Fibroblast of peridontal ligament (primary cell): Measurements from ENCODE around the gene B4GALNT3.

Experiments
- DNase-seq: peaks from one replicate; pipeline ENCODE4 v3.0.0-alpha.2; 2010; ENCODE audit errors: extremely low read depth

B4GALNT3 gene

GRCh38 chr12:559208-559905 lies 99.6 kb downstream of the B4GALNT3 start:
- no peak for DNase-seq

GRCh38 chr12:559906-560455 lies 100.2 kb downstream of the B4GALNT3 start:
- DNase-seq: no peak

GRCh38 chr12:560691-561390 lies 101.1 kb downstream of the B4GALNT3 start:
- no peak for DNase-seq

GRCh38 chr12:561391-561705 lies 101.6 kb downstream of the B4GALNT3 start:
- DNase-seq: no peak

GRCh38 chr12:561908-562593 lies 102.3 kb downstream of the B4GALNT3 start:
- DNase-seq: no peak

- no peak for DNase-seq
Measured at GRCh38 chr12:562634-563033, 102.9 kb downstream of the B4GALNT3 start.

GRCh38 chr12:563250-563781 lies 103.6 kb downstream of the B4GALNT3 start:
- no peak for DNase-seq

- DNase-seq: no peak
Measured at GRCh38 chr12:563787-564298, 104.1 kb downstream of the B4GALNT3 start.

GRCh38 chr12:565161-565560 lies 105.4 kb downstream of the B4GALNT3 start:
- DNase-seq: no peak

- DNase-seq: no peak
Measured at GRCh38 chr12:565589-566105, 105.9 kb downstream of the B4GALNT3 start.

- no peak for DNase-seq
Measured at GRCh38 chr12:568486-568885, 108.7 kb downstream of the B4GALNT3 start.

- DNase-seq: no peak
Measured at GRCh38 chr12:569091-569676, 109.4 kb downstream of the B4GALNT3 start.

- peak; percentile 76 for DNase-seq
Measured at GRCh38 chr12:569803-570434, 110.2 kb downstream of the B4GALNT3 start.

- DNase-seq: peak; percentile 79
Measured at GRCh38 chr12:570435-570920, 110.7 kb downstream of the B4GALNT3 start.

- peak; percentile 88 for DNase-seq
Measured at GRCh38 chr12:570921-571794, 111.4 kb downstream of the B4GALNT3 start.

- no peak for DNase-seq
Measured at GRCh38 chr12:571795-572531, 112.2 kb downstream of the B4GALNT3 start.

GRCh38 chr12:572532-572899 lies 112.8 kb downstream of the B4GALNT3 start:
- no peak for DNase-seq

- no peak for DNase-seq
Measured at GRCh38 chr12:573232-573631, 113.5 kb downstream of the B4GALNT3 start.

- DNase-seq: peak; percentile 18
Measured at GRCh38 chr12:574475-575128, 114.9 kb downstream of the B4GALNT3 start.
